RPMI8226 (cell line): ENCODE data around the gene KIF6.

ENCODE experiments used
- DNase-seq: peaks from one replicate; pipeline ENCODE4 v3.0.0-alpha.2; 2015

Gene KIF6

DNA sequence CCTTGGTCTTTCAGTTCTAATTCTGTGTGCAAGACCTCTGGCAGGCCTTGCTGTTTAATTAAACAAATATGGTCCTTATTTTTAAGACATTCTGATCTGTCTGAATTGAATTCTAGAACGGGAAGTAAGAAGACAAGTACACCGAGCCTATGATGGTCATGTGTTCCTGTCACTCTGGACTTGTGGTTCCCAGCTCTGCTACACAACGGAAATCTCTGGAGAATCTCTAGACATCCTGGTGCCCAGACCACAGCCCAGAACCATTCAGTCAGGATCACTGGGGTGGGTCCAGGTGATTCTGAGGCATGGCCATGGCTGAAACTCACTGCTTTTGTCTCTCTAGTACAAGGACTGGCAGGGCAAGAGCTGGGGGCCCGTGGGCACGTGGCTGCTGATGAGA, 386.8 kb downstream of the KIF6 start:
- DNase-seq, result no peak

DNA sequence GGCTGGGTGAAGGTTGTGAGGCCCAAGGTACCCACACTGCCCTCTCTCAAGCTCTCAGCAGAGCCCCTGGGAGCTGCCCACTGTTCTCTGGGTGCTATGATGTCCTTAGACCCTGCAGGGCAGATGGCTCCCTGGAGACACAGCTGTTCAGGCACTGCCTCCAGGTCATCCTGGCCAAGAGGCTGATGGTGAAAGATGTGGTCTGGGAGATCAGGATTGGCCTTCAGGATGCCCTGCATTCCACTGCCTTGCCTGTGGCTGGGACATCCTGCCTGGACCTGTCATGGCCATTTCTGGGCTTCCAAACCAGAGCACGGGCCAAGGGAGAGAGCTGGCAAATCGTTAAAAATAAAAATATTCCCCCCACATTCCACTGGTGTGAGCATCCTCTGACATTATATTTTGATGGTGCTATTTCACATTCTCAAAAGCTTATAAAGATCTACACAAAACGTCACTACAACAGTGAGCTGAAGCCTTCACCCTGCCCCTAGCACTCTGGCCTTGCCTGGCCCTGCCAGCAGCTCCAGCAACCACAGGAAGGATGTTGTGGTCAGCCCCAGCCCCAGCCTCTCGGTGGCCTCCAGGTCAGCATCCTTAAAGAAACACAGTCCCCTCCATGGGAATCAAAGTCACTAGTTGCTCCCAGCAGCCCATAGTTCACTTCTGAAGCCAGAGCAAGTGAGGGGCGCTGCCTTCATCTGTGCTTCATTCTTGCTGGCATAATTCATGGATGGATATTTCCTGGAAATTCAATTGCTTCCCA, 389.2 kb downstream of the KIF6 start:
- DNase-seq, result peak; percentile 34

DNA sequence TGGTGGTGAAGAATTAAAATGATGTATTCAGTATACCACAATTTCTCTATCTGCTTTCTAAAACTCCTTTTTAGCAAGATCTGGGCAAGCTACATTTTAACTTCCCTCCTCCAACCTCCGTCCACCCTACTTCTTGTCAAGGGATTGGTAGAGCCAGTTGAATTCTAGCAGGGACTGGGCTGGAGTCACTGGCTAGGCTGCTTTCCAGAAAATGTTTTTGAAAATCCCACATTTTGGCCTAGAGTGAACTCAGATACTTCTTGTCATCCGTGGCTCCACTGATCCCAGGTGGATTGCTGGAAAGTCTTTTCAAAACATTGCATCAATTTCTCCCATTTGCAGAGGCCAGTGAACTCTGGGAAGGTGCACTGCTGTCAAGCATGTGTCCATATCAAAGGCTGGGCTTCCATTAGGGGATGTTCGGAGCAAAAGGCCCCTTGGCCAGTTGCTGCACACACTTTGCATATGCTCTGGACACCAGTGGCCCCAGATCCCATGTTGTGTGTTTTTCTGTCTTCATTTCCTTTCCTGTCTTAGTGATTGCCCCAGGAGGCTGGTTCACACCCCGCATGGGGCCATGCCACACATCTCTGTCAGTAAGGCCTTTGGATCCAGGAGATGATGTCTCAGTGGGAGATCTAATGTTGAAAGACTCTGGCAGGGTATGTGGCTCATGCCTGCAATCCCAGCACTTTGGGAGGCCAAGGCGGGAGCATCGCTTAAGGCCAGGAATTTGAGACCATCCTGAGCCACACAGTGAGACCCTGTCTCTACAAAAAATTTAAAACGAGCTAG, 391.4 kb downstream of the KIF6 start:
- DNase-seq, result no peak

DNA sequence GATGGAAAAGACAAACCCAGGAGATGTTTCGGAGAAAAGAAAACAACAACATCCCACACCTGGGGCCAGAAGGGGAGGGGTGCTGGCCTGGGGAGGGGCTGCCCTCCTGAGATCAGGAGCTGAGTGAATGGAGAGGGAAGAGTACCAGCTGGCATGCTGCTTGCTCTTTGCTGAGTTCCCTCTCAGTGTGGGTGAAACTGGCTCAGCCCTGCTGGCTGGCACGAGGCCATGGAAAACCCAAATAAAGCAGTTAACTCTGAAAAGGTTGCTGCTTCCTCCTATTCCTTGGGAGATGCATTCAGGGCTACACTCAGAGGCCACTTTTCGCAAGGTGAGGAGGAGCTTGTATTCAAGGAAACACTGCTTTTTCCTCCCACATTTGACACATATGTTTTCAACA, 394.7 kb downstream of the KIF6 start:
- peak; percentile 65 for DNase-seq

DNA sequence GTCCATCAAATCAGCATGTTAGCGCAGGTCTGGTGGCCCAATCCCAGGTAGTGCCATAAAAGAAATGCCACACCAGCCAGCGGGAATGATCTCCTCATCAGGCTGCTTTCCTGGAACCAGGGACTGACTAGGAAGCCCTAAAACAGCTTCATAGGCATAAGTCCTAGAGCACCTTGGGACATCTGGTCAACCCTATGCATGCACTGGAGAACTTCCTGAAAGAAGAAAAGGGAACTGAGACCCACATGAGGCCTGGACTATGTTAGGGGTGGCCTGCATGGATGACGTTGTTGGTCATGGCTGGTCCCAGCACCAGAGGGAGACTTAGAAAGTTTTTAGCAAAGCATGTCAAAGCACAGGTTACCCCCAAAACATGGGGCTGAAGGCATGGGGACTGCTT, 395.2 kb downstream of the KIF6 start:
- peak; percentile 80 for DNase-seq

DNA sequence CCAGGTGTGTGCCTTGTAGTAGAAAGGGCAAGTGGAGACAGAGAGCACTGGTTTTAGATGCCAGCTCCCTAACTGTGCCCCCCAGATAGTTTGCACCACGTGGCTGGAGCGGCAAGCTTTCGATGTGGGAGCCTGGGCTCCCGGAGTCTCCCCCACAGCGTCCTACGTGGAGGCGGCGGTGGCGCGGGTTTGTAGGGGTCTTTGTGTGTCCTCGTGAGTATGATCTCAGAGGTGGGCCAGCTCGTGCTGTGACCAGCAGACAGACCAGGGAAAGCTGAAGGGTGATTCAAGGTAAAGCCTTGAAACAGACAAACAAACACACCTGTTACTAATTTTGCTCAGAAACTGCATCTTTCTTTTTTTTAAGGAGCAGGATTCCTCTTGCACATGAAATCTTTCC, 397.1 kb downstream of the KIF6 start:
- DNase-seq, result no peak

DNA sequence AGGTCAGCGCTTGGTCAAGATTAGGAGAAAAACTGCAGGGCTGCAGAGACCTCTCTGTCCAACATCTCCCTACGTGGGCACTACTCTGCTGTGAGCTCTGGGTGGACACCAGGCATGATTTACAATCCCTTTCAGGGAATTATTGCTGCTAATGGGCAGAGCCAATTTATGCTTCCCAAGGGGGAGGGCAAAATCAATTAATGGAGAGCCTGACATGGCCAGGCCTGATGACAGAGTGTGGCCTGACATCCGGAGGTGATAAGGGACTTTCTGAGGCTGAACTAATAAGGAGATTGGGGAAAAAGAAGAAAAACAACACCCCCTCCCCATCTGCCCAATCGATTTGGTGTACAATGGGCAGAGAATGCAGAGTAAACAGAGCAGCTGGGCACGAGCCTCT, 397.7 kb downstream of the KIF6 start:
- no peak for DNase-seq

DNA sequence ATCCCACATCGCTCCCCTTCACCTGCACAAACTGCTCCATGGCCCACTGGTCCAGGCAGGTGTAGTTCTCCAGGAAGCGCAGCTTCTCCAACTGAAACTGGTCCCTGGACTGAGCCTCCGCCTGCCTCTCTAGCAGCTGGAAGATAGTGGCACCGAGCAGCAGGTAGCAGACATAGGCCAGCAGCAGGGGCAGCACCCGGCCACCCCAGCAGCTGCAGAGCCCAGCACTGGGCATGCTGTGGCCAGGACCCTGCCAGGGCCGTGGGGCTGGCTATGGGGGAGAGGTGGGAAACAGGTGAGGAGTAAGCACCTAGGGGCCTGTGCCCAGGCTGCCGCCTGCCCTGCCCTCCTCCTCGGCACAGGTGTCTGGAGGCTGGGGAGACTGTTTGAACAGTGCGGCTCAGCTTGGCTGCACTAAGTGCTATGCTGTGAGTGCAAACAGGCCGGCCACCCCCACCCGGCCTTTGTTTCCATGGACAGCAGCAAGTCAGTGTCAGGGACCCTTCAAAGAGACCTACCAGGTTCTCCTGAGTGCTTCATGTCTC, 402.8 kb downstream of the KIF6 start, which contains the start of gene KCNK16:
KCNK16 (minus strand) TSS at position 397 of the 545 bp plus-strand sequence; CDS start at position 235, 162 bp downstream.
- no peak for DNase-seq

DNA sequence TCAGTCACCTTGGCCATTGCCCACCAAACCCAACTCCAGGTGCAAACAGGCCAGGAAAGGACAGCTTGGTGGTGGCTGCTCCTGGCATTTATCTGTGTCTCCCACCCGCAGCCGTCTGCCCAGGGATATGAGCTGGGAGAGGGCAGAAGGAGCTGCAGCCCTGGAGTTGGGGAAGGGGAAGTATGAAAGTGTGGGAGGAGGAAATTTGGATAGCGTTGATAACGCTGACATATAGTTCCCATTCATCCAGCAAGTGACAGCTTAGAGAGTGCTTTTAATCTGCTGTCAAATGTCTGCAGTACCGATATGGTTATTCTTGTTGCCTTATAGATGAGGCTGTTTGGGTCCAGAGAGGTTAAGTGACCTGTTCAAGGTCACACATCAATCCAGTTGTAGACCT, 403.4 kb downstream of the KIF6 start:
- DNase-seq, result no peak

DNA sequence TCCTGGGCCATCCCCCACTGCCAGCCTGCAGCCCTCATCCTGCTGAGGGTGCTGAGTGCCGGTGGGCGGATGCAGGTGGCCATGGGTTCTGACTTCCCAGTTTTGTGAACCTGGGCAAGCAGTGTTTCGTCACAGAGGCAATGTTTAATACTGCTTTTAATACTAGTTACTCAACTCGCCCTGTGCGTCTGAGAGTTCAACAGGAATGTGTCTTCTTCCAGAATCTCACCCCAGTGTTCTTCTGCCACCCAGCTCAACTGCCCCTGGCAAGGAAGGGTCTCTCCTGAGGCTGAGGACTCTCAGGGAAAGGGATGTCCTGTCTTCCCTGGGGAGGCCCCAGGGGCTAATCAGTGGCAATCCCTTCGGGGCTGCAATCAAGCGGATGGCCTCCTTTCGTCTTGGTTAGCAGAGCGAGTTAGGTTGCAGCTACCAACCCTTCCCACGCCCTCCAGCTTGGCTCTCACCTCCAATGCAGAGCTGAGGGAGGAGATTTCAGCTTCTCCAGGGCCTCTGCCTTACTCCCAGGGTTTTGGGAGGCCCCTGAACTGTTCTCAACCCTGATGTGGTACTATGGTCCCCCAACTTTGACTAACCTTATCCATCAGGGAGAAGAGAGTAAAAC, 404.7 kb downstream of the KIF6 start:
- DNase-seq, result no peak

DNA sequence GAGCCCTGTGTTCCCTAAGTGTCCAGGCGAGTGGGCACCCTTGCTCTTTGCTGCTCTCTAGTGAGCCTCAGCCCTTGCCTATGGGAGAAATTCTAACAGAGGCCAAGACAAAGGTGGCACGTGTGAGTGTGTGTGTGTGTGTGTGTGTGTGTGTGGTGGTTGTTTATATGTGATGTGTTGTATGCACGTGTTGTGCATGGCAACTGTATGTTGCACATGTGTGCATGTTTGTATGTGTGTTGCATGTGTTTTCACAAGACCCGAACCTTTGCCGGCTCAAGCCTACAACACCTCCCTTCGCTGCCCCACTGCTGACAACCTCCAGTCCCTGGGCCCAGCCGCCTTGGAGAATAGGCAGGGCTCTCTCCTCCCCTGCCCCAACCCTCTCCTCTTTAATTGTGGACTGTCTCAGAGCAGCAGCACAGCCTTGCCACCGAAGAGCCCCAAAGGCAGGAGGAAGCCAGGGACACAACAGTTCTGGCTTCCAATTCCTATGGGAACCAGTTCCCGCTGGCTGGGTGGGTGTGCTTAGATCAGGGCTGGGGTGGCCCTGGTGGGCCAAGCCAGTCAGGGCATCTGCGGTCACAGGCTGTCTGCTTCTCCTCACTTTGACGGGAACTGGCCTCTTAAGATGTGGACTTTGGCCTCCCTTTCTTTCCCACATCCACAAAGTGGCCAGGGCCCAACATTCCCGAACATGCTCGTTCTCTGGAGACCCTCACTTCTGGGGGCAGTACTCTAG, 405.4 kb downstream of the KIF6 start:
- DNase-seq, result no peak

DNA sequence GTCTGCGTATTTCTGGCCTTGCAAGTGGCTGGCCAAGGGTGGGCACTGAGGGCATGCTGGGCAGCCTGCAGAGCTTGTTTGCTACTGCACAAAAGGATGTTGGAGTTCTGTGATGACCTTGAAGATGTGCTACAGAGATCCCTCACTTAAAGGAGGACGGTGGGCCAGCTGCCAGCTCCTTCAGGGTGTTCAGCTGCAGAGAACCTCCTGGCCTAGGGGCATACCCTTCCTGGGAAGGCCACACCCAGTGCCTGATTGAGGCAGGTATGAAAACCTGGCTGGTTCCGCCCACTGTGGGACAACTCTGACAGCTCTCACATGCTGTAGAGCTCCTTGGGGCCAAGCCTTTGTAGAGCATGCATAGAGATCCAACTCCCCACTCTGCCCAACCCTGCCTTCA, 408.0 kb downstream of the KIF6 start:
- DNase-seq, result no peak

DNA sequence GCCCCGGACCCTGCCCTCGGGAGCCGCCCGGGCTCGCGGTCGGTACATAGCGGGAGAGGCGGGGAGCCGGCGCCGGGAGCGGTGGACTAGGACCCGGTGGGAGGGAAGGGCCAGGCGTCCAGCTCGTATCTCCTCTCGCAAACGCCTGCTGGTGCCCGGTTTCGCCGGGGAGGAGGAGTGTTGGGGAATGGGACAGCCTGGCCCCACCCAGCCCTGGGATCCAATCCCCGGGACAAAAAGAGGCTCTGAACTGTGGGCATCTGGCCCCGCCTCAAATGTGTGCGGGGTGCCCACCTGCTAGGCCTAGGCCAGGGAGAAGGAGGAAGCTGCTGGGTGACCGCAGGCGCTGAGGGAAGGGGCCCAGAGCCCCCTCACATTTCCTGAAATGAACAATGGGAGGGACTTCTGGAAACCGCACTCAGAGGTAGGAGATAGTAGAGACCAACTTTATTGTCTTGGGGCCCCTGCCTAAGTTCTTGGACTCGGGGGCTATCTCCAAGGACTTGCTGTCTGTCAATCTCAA, 410.9 kb downstream of the KIF6 start, which contains the start of gene KCNK17:
KCNK17 (minus strand) TSS at position 147 of the 523 bp plus-strand sequence; CDS start at position 48, 99 bp downstream.
- no peak for DNase-seq

DNA sequence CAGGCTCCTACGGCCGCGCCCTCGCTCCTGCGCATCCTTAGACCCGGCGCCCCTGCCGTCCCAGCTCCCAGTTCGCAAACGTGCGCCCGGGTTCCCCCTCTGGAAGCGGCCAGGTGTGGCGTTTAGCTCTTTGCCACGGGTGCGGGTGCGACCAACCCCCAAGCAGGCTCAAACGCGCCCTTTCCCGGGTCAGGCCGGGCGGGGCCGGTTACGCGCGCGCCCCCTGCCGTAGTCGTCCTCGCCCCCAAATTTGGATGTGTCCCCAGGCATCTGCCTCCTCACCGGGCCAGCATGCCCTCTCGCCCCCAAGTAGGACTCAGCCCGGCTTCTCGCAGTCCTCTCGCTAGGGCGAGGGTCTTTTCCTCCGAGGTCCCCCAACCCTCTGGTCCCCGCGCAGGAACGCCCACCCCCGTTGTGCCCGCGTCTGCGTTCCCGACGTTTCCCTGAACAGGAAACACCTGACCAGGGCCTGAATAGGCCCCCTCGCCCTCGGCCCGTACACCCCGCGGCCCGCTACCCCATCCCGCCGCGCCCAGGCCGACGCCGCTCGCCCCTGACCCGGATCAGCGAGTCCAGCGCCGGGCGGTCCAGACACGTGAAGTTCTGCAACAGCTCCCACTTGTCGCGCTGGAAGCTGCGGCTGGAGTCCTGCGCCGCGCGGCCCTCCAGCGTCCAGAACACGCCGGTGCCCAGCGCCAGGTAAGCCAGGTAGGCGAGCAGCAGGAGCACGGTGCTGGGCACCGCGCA, 411.5 kb downstream of the KIF6 start:
- DNase-seq, result no peak

DNA sequence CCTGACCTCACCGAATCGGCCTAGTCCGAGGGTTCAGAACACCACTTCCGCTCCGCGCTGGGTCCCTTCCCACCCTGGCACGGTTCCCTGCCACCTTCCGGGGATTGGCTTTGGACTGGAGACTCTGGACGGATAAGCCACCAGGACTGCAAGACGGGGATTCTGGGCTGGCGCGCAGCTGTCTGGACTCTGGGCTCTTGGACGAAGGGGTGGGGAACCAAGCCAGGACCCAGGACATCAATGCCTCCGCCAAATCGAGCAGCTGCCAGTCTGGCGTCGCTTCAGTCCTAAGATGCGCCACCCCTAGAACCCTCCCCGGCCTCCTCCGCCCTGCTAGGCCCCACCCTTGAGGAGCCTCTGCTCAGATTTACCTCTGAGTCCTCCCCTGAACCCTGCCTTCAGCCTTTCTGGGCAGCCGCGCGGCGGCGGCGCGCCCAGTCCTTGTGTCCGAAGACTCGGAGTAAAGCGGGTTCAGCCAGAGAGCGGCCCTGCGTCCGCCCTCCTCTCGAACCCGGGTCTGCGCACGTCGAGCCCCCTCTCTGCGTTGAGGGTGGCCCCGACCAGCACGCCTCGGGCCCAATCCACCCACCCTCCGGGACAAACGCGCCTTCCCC, 412.2 kb downstream of the KIF6 start:
- DNase-seq, result no peak

DNA sequence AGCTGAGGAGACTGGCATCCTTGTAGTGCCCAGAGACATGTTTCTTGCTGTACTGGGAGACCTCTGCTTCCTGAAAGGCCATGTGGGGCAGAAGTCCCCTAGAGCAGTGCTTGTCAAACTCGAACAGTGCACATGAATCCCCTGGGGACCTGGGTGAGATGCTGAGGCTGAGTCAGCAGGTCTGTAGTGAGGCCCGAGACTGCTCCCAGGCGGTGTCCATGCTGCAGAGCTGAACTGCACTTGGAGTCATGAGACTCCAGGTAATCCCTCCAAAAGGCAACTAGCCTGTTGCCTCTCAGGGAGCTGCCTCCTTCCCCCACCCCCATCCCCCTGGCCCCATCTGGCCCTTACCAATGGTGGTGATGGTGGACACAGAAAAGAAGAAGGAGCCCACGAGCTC, 414.7 kb downstream of the KIF6 start:
- DNase-seq, result no peak

DNA sequence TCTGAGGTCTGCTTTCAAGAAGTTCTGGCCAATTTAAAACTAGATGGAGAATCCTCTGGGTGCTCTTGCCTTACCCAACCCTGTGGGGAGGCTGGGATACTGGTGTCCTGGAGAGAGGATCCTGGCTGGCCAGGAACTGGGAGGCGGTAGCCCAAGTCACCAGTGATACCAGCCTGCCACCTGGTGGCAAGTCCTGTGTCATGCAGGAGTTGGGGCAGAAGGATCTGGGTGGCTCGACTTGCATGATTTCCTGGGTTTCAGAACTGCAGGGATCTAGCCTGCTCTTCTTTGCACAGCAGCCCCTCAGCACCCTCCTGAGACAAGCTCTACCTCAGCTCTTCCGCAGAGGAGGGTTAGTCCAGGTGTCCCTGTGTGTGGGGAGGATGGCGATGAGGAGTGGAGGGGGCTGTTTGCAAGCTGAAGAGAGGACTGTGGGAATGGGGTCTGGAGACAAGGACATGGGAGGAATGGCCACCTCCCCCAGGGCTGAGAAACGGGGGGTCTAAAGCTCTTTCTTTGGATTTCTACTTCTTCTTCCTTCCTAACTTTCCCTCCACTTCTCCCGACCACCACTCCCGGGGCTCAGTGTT, 415.2 kb downstream of the KIF6 start:
- DNase-seq, result peak; percentile 69

DNA sequence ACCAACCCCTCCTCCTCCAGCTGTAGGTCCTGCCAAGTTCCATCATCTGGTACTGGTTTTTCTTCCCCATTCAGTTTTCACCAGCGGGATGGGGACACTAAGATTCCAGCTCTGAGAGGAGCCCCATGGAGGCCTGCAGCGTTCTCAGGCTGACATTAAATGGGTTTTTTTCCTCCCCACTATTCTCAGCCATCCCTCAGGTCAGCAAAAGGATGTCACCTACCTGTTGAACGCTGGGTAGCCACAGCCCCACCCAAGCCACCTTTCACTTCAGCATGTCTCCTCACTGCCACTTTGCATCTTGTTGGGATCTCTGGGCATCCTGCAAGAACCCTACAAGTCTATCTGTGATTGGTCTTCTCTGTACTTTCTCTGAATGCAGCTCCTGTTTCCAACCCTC, 417.7 kb downstream of the KIF6 start:
- no peak for DNase-seq

DNA sequence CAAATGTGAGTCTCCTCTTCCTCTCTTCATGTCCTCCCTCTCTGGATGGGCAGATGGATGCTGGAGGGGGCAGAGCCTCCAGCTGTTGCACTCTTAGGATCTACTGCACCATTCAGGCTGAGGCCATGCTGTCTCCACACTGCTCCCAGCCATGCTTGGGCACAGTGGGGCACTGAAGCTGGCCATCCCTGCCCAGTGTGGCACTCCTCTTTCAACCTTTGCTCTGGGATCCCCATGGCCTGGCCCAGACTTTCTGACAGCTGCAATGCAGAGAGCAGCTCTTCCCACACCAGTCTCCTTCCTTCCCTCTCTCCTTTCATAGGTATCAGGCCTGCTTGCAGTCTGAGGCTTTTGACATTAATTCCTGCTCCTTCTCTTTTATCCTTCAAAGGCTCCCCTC, 420.3 kb downstream of the KIF6 start:
- no peak for DNase-seq

DNA sequence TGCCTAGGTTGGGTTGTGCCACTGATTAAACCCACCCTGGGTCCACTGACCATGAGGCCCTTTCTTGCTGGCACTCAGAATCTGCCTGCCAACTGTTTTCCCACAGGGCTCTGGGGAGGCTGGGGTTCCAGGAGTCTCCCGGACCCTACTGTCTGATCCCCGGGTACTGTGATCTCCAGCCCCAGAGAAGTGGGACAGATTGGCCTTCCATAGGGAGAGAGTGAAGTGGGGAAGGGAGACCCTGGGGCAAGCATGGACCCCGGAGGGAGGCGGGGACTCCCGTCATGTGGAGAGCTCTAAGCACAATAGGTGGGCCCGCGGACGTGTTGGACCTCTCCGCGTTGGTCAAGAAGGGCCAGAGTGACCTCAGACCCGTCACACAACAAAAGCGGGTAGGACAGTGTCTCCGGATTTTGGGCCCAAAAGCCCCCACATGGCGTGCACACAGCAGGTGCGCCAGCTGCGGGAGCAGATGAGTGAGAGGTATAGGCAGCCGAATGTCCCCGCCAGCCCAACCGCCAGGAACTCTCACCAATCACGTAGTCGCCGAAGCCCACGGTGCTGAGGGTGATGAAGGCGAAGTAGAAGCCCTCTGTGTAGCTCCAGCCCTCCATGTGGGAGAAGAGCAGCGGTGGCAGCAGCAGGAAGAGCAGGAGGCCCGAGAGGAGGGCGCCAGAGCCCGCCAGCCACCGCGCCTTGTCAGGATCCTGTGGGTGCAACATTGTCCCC, 421.6 kb downstream of the KIF6 start:
- no peak for DNase-seq
